Mesendoderm (in vitro differentiated cells): ENCODE data around the gene FOXP1.

Source experiments
- DNase-seq: peaks from one replicate; pipeline ENCODE4 v3.0.0; 2013
- H2AK5ac ChIP-seq: 2 replicates; pipeline ENCODE4 v1.6.1; 2013; ENCODE audit warnings: low read length, inconsistent platforms
- H2BK120ac ChIP-seq: 2 replicates; pipeline ENCODE4 v1.6.1; 2013; ENCODE audit warnings: low read depth, mild to moderate bottlenecking, low read length, moderate library complexity, mixed read lengths
- H2BK15ac ChIP-seq: replicated peaks from 2 replicates; pipeline ENCODE4 v1.6.1; 2013; ENCODE audit warnings: low read depth, mild to moderate bottlenecking, moderate library complexity
- H2BK5ac ChIP-seq: 2 replicates; pipeline ENCODE4 v1.6.1; 2013; ENCODE audit warnings: low read length, inconsistent platforms
- H3K18ac ChIP-seq: 2 replicates; pipeline ENCODE4 v1.6.1; 2013; ENCODE audit warnings: mild to moderate bottlenecking, low read length, mixed read lengths
- H3K23ac ChIP-seq: one replicate; pipeline ENCODE4 v1.6.1; 2013; ENCODE audit warnings: low read length
- H3K27ac ChIP-seq: 2 replicates; pipeline ENCODE4 v1.5.1; 2013; ENCODE audit warnings: low read depth, mild to moderate bottlenecking, inconsistent platforms, low read length, moderate library complexity
- H3K27me3 ChIP-seq: 2 replicates; pipeline ENCODE4 v1.6.1; 2013; ENCODE audit warnings: low read length, control low read depth, mild to moderate bottlenecking, inconsistent platforms; ENCODE audit not compliant: insufficient read depth, poor library complexity
- H3K36me3 ChIP-seq: 2 replicates; pipeline ENCODE4 v1.6.1; 2013; ENCODE audit warnings: low read length, inconsistent platforms; ENCODE audit not compliant: control insufficient read depth, insufficient read depth
- H3K4ac ChIP-seq: one replicate; pipeline ENCODE4 v1.6.1; 2013; ENCODE audit warnings: low read depth, mild to moderate bottlenecking, low read length, moderate library complexity
- H3K4me1 ChIP-seq: 2 replicates; pipeline ENCODE4 v1.6.1; 2013; ENCODE audit warnings: low read depth, low read length, inconsistent platforms; ENCODE audit not compliant: control insufficient read depth
- H3K4me2 ChIP-seq: 2 replicates; pipeline ENCODE4 v1.6.1; 2013; ENCODE audit warnings: low read length
- H3K4me3 ChIP-seq: 2 replicates; pipeline ENCODE4 v1.5.1; 2013; ENCODE audit warnings: mild to moderate bottlenecking, low read length
- H3K56ac ChIP-seq: one replicate; pipeline ENCODE4 v1.6.1; 2013; ENCODE audit warnings: low read length
- H3K79me1 ChIP-seq: 2 replicates; pipeline ENCODE4 v1.6.1; 2013; ENCODE audit warnings: low read length, inconsistent platforms
- H3K79me2 ChIP-seq: 2 replicates; pipeline ENCODE4 v1.6.1; 2013; ENCODE audit warnings: mild to moderate bottlenecking, low read length; ENCODE audit not compliant: control insufficient read depth, insufficient read depth
- H3K9ac ChIP-seq: 2 replicates; pipeline ENCODE4 v1.6.1; 2013; ENCODE audit warnings: low read length, inconsistent platforms
- H4K5ac ChIP-seq: one replicate; pipeline ENCODE4 v1.6.1; 2013; ENCODE audit warnings: low read length
- H4K8ac ChIP-seq: one replicate; pipeline ENCODE4 v1.6.1; 2013; ENCODE audit warnings: low read depth, mild to moderate bottlenecking, control low read depth, low read length, moderate library complexity
- WGBS: extraction: QIAGEN DNeasy Blood & Tissue Kit; methylation state at CpG from one replicate; pipeline ENCODE4 v1.1.7; 2013; ENCODE audit warnings: low lambda C conversion rate, missing lambda C conversion rate; ENCODE audit not compliant: insufficient coverage; ENCODE audit errors: extremely low coverage; 5-methylcytosine and 5-hydroxymethylcytosine counted together

The FOXP1 gene

DNA sequence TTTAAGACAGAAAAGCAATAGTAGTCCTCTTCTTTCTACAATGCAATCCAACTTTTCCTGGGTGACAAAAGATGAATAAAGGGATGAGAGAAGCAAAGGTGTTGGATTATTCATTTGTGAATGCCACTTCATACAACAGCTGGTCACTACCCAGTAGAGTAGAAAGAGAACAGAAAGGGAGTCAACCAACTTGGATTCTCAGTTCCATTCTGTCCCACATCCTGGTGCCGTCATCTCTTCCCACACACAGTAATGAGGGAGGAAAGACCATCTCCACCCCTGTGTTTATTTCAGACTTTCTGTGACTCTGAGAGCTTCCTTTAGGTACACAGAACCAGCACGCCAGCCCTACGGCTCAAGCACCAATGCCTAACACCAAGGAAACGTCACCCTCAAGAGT, 71.0 kb downstream of the FOXP1 start:
- Histone ChIP-seq H3K27ac (no peak overlapping the region), H2BK120ac (peak overlapping the region; percentile 50)

DNA sequence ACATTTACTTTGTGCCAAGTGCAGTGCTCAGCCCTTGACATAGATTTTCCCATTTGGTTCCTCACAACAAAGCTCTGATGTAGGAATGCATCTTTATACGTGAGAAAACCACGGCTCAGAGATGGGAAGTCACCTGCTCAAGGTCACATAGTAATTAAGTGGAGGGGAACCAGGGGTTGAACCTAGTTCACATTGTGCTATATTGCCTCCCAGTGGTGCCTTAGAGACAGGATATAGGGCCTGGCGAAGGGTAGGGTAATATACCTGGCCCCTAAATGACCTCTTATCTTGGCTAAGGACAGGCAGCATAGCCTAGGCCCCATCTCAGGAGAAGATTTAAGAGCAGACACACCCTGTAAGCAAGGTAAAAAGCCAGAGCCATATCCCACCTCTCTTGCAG, 71.5 kb downstream of the FOXP1 start:
- Histone ChIP-seq H3K27ac (peak overlapping the region; percentile 26), H2AK5ac (no peak overlapping the region), H3K79me1 (no peaks in the 10 kb centered on the region), H4K8ac (no peak overlapping the region), H3K18ac (no peak overlapping the region), H3K23ac (no peak overlapping the region), H3K9ac (no peak overlapping the region), H2BK15ac (no peak overlapping the region), H3K4me3 (no peak overlapping the region), H3K4ac (no peak overlapping the region), H3K4me2 (no peak overlapping the region), H3K4me1 (peaks cover 2% of the 10 kb centered on the region), H2BK5ac (no peak overlapping the region), H3K36me3 (no peaks in the 10 kb centered on the region), H3K79me2 (no peaks in the 10 kb centered on the region), H3K27me3 (no peaks in the 10 kb centered on the region), H3K56ac (no peak overlapping the region), H4K5ac (no peak overlapping the region), H2BK120ac (no peak overlapping the region)
- no CpG with 5 or more reads among the region's 3 CpGs for WGBS
- DNase-seq, result peak; percentile 88

More for the DNA sequence above, 71.0 kb downstream of the FOXP1 start:
- no peak overlapping the region for H3K56ac ChIP-seq
- no peak overlapping the region for H3K4me2 ChIP-seq
- DNase-seq, result no peak
- no peak overlapping the region for H3K23ac ChIP-seq
- H3K79me1 ChIP-seq, result no peaks in the 10 kb centered on the region
- WGBS, result no CpG with 5 or more reads among the region's 4 CpGs
- no peak overlapping the region for H4K5ac ChIP-seq
- H3K18ac ChIP-seq, result peak overlapping the region; percentile 25
- no peak overlapping the region for H4K8ac ChIP-seq
- no peaks in the 10 kb centered on the region for H3K27me3 ChIP-seq
- no peak overlapping the region for H3K9ac ChIP-seq
- no peaks in the 10 kb centered on the region for H3K79me2 ChIP-seq
- H3K4me3 ChIP-seq, result no peak overlapping the region
- no peak overlapping the region for H3K4ac ChIP-seq
- H2BK5ac ChIP-seq, result no peak overlapping the region
- peak overlapping the region; percentile 61 for H2AK5ac ChIP-seq
- peaks cover 2% of the 10 kb centered on the region for H3K4me1 ChIP-seq
- H3K36me3 ChIP-seq, result no peaks in the 10 kb centered on the region
- no peak overlapping the region for H2BK15ac ChIP-seq

DNA sequence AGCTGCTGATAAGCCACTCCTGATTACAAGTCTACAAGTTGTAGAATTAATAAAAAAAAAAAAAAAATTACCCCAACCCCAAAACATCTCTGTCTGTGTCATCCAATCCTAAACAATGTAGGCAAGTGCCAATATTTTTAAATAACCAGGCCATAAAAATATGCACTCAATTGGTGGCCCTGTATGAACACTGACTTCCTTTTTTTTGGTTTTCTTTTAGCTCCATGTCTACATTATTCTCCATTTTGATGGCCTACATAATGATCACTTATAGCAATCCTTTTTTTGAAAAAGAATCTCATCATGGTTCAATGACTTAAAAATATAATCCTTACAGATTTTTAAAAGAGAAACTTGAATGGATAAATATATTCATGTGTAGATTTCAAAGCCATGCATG, 72.1 kb downstream of the FOXP1 start:
- H3K56ac ChIP-seq, result no peak overlapping the region
- H4K8ac ChIP-seq, result no peak overlapping the region
- no peak overlapping the region for H3K27ac ChIP-seq
- H3K79me1 ChIP-seq, result no peaks in the 10 kb centered on the region
- no peak overlapping the region for H2BK15ac ChIP-seq
- no peak overlapping the region for H3K9ac ChIP-seq
- no peak overlapping the region for H2AK5ac ChIP-seq
- no peak overlapping the region for H4K5ac ChIP-seq
- no peak overlapping the region for H3K18ac ChIP-seq
- H3K27me3 ChIP-seq, result no peaks in the 10 kb centered on the region
- H3K79me2 ChIP-seq, result no peaks in the 10 kb centered on the region
- no peaks in the 10 kb centered on the region for H3K36me3 ChIP-seq
- no peak overlapping the region for H2BK5ac ChIP-seq
- no peak overlapping the region for H3K4me3 ChIP-seq
- H3K4ac ChIP-seq, result no peak overlapping the region
- no peak for DNase-seq
- H3K23ac ChIP-seq, result no peak overlapping the region
- H2BK120ac ChIP-seq, result no peak overlapping the region
- H3K4me2 ChIP-seq, result no peak overlapping the region
- H3K4me1 ChIP-seq, result peaks cover 2% of the 10 kb centered on the region

DNA sequence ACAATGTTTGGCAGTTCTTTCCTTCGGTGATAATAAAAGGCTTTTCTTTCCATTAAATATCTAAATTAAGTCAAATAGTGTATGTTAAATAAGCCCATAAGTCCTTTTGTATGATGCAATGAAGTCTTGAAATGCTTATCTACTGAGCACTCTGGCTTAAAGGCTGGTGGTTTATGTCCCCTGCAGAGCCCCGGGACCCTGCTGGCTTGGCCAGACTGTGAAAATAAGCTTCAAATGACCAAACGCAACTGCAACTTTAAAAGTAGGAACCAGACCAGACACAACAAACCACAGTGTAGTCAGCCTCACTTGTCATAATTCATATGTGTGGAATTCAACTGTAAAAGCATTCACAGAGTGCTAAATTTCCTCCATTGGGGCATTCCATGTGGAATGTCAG, 72.5 kb downstream of the FOXP1 start:
- Histone ChIP-seq H4K5ac (no peak overlapping the region), H3K27ac (no peak overlapping the region), H3K4me1 (peaks cover 2% of the 10 kb centered on the region), H3K4ac (no peak overlapping the region), H2BK15ac (no peak overlapping the region), H4K8ac (no peak overlapping the region), H3K79me2 (no peaks in the 10 kb centered on the region), H3K23ac (no peak overlapping the region), H3K36me3 (no peaks in the 10 kb centered on the region), H3K9ac (no peak overlapping the region), H3K79me1 (no peaks in the 10 kb centered on the region), H3K27me3 (no peaks in the 10 kb centered on the region), H3K4me2 (no peak overlapping the region), H2BK120ac (no peak overlapping the region), H2AK5ac (no peak overlapping the region), H2BK5ac (no peak overlapping the region), H3K56ac (no peak overlapping the region), H3K4me3 (no peak overlapping the region), H3K18ac (no peak overlapping the region)
- WGBS, result no CpG with 5 or more reads among the region's 3 CpGs
- peak; percentile 75 for DNase-seq

DNA sequence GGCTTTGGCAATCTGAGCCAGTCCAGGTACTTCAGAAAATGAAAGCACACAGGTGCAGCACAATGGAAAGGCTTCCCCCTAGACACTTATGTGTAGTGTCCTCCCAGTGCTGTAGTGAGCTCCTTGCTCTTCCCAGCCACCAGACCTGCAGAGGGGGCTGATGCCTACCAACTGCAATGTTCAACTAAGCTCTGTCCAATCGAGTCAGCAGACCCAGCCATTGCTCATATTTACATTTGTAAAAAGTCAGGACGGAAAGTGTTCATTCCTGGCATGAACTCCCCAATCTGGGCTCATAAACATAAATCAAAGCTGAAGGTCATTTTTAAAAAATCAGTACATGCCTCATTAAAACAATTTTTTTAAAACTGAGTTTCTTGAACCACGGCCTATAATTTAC, 73.0 kb downstream of the FOXP1 start:
- Histone ChIP-seq H3K27me3 (no peaks in the 10 kb centered on the region), H2BK15ac (no peak overlapping the region), H3K36me3 (no peaks in the 10 kb centered on the region), H3K4ac (no peak overlapping the region), H4K8ac (no peak overlapping the region), H3K4me1 (peaks cover 2% of the 10 kb centered on the region), H3K79me2 (no peaks in the 10 kb centered on the region), H2AK5ac (peak overlapping the region; percentile 46), H4K5ac (no peak overlapping the region), H2BK5ac (peak overlapping the region; percentile 69), H2BK120ac (peak overlapping the region; percentile 35), H3K4me2 (no peak overlapping the region), H3K23ac (no peak overlapping the region), H3K79me1 (no peaks in the 10 kb centered on the region), H3K27ac (peak overlapping the region; percentile 7), H3K18ac (peak overlapping the region; percentile 75), H3K9ac (no peak overlapping the region), H3K4me3 (no peak overlapping the region), H3K56ac (peak overlapping the region; percentile 62)
- no CpG with 5 or more reads among the region's 3 CpGs for WGBS
- no peak for DNase-seq

DNA sequence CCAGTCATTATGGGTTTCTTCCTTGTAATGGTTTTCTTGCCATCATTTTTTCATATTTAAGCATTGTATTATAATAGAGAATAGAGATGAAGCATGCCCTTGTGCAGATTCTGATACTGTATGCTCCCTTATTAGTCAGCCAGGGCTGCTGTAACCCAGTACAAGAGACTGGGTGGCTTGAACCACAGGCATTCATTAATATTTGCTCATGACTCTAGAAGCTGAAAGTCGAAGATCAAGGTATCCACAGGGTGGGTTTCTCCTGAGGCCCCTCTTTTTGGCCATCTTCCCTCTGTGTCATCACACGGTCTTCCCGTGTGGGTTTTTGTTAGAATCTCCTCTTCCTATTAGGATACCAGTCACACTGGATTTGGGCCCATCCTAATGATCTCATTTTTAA, 74.5 kb downstream of the FOXP1 start:
- no peak overlapping the region for H2AK5ac ChIP-seq
- H3K4me3 ChIP-seq, result no peak overlapping the region
- DNase-seq, result no peak
- no peak overlapping the region for H4K5ac ChIP-seq
- H3K18ac ChIP-seq, result peak overlapping the region; percentile 25
- no peaks in the 10 kb centered on the region for H3K36me3 ChIP-seq
- H3K4ac ChIP-seq, result no peak overlapping the region
- H3K23ac ChIP-seq, result no peak overlapping the region
- no peaks in the 10 kb centered on the region for H3K79me1 ChIP-seq
- no peaks in the 10 kb centered on the region for H3K27me3 ChIP-seq
- H2BK15ac ChIP-seq, result peak overlapping the region; percentile 57
- H4K8ac ChIP-seq, result no peak overlapping the region
- no peak overlapping the region for H3K4me2 ChIP-seq
- peak overlapping the region; percentile 49 for H2BK120ac ChIP-seq
- no peak overlapping the region for H3K56ac ChIP-seq
- no peaks in the 10 kb centered on the region for H3K79me2 ChIP-seq
- H2BK5ac ChIP-seq, result no peak overlapping the region
- H3K9ac ChIP-seq, result no peak overlapping the region
- H3K4me1 ChIP-seq, result peaks cover 2% of the 10 kb centered on the region
- H3K27ac ChIP-seq, result no peak overlapping the region
- no CpG with 5 or more reads among the region's 3 CpGs for WGBS
